ENCODE results near the gene MUC5AC.

The MUC5AC gene

DNA sequence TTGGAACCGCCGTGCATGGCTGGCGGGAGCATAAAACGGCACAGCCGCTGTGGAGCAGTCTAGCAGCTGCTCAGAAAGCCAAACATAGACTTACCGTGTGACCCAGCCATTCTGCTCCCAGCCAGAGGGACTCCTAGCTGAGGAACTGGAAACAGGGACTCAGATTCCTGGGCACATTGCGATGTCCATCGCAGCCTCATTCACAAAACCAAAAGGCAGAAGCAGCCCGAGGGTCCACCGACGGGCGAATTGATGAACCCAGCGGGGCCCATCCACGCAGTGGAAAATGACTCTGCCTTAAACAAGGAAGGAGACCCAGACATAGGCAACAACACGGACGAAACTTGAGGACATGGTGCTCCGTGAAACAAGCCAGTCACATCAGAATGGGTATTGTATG lies 59.4 kb downstream of the MUC5AC start:
- DNase-seq = no peak

- DNase-seq = no peak
Measured at GRCh38 chr11:1218256-1218787, 60.6 kb downstream of the MUC5AC start.

DNA sequence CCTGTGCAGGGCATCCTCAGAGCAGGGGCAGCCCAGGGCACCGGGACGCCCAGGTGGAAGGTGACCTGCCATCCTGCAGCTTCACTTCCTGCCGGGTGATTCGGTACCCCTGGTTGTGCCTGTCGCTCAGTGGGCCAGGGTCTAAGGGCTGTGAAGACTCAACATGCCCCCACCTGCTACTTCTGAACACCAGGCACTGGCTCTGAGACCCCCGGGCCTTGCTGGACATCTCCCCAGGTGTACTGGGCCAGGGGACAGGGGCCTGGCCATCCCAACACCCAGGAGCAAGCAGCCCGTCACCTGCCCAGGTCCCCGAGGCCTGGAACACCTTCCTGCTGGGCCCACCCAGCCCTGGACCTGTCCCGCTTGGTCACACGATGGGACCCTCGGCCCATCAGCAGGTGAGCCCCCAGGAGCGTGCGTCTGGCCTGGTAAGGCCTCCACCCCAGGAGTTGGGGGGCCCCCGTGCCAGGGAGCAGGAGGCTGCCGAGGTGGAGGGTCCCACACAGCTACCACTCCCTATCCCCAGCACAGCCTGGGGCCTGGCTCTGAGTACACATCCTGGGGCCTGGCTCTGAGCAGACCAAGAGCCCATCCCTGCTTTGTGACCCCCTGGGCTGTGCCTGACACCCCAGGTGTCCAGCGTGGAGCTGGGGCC lies 61.2 kb downstream of the MUC5AC start:
- no peak for DNase-seq

- no peak for DNase-seq
Measured at GRCh38 chr11:1219446-1219833, 61.7 kb downstream of the MUC5AC start.

DNA sequence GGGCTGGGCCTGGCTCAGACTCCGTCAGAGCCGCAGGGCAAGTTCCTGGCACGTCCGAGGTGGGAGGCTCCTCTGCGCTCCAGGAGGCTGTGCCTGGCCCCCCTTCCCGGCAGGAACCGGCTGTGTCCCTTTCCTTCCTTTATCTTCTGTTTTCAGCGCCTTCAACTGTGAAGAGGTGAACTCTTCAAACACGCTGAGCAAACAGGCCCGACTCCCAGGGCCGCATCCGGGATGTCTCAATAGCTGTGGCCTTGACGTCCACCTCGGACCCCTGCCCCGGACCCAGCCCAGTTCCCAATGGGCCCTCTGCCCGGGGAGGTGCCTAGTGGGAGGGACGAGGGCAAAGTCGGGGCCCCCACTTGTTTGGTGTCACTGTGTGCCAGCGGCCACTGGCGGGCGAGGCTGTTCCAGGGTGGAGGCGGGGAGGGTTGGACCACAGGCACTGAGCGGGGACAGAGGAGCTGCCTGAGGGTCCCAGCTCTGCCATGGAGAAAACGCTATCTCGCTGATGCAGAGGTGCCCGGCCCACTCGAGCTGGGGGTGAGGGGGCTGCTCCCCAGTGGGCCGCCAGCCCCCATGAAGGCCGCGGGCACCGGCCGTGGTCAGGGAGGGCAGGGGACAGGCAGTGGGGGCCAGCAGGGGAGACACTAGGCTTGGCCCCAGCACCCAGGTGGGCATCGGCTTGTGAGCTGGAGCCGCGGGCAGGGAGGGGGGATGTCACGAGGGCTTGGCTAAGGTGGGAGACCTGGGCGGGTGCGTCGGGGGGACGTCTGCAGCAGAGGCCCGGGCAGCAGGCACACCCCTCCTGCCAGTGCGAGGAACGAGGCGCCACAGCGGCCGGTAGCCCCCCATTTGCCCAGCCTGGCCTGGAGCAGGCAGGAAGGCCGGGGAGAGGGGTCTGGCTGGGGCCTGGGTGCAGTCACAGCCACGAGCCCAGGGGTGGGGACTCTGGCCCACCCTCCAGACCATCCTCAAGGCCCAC lies 62.4 kb downstream of the MUC5AC start:
- DNase-seq = no peak

- no peak for DNase-seq
Measured at GRCh38 chr11:1220941-1221721, 63.4 kb downstream of the MUC5AC start.

GRCh38 chr11:1221848-1222311 lies 64.1 kb downstream of the MUC5AC start:
- DNase-seq = no peak

GRCh38 chr11:1222491-1223345 lies 65.0 kb downstream of the MUC5AC start, which contains the start of gene MUC5B:
MUC5B (plus strand) TSS chr11:1223066; CDS start chr11:1223124, 58 bp downstream.
- no peak for DNase-seq

GRCh38 chr11:1223346-1224110 lies 65.8 kb downstream of the MUC5AC start:
- DNase-seq = no peak

- DNase-seq = no peak
Measured at GRCh38 chr11:1224111-1224490, 66.3 kb downstream of the MUC5AC start.

DNA sequence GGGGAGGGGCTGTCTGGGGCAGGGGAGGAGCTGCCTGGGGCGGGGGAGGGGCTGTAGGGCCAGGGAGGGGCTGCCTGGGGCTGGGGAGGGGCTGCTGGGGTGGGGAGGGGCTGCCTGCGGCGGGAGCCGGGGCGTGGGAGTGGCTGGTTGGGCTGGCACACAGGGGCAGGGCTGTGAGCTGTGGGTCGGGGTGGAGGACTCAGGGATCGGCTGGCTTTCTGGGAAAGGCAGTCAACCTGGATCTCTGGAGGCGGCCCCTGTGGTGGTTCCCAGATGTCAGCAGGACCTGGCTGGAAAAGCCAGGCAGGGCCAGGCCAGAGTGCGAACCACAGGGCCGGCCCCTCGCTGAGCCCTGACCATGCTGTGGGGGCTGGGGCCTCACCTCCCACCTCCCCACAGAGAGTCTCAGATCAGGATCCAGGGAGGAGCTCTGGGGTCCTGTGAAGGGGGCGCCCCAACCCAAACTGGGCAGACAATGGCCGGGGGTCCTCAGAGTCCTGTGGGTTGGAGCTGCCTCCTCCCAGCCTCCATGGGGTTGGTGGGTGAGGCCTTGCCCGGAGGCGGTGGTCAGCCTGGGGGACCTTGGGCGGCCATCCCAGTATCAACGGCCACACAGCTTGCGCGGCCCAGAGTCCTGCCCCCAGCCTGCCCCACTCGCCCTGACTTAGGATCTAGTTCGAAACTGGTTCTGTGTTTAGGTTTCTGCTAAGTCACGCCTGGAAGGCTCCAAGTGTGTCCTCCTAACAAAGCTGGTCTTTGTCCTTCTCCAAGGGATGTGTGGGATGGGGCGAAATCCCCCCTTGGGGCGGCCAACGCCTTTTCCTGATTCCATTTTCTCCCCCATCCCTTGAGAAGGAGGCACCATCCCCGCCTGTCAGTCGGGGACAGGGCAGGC lies 67.0 kb downstream of the MUC5AC start:
- DNase-seq = no peak

- no peak for DNase-seq
Measured at GRCh38 chr11:1225386-1226225, 67.9 kb downstream of the MUC5AC start.

GRCh38 chr11:1226226-1226985 lies 68.7 kb downstream of the MUC5AC start:
- no peak for DNase-seq

DNA sequence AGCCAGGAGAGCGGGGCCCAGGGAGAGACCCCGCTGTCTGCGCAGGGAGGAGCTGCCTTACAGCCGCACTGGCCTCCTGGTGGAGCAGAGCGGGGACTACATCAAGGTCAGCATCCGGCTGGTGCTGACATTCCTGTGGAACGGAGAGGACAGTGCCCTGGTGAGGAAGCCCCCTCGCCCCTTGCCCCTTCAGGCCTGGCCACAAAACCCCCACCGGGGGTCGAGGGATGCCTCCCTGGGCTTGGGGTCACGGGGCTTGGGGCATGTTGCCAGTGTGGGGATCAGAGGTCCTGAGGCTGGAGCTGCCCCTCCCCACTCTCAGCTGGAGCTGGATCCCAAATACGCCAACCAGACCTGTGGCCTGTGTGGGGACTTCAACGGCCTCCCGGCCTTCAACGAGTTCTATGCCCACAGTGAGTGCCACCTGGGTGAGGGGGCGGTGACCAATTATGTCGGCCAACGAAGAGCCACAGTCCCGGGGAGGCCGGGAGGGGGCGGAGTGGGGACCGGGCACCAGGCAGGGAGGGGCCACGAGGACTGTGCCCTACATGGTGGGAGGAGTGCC lies 69.3 kb downstream of the MUC5AC start:
- peak; percentile 33 for DNase-seq

DNA sequence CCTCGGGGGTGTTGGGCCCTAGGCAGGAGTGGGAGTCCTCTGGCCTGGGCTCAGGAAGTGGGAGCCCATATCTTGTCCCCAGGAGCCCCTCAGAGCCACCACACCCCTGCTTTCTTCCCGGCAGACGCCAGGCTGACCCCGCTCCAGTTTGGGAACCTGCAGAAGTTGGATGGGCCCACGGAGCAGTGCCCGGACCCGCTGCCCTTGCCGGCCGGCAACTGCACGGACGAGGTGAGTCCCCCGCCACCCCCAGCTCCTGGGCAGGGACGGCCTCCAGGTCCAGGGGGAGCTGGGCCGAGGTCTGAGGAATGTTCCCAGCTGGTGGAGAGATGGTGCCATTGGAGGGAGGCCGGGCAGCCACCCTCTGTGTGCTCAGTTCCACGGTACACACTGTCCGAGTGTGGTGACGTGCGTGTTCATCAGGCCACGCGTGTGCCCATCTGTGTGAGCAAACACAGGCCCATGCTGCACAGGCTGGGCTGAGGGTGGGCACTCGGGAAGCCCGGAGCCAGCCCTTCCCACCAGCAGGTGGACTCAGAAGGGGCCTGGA lies 69.9 kb downstream of the MUC5AC start:
- DNase-seq = no peak

DNA sequence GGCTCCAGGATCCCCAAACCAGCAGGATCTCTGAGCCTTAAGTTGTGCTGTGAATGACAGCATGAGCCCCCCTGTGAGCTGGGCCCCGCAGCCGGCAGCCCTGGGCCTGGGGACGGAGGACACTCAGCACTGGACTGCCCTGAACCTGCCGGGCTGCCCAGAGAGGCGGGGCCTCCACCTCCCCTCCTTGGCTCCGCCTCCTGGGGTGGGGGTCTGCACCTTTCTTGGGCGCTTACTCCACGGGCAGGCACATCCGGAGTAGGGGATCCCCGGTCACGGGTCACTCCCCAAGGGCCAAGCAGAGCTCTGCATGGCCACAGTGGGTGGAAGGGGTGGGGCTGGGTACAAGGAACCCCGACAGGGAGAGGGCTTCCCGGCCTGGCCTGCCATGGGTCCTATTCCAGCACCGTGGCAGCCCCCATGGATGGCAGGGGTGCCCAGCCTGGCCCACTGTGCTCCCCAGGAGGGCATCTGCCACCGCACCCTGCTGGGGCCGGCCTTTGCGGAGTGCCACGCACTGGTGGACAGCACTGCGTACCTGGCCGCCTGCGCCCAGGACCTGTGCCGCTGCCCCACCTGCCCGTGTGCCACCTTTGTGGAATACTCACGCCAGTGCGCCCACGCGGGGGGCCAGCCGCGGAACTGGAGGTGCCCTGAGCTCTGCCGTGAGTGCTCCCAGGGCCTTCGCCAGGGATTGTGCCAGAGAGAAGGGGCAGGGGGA lies 70.5 kb downstream of the MUC5AC start:
- DNase-seq = no peak

DNA sequence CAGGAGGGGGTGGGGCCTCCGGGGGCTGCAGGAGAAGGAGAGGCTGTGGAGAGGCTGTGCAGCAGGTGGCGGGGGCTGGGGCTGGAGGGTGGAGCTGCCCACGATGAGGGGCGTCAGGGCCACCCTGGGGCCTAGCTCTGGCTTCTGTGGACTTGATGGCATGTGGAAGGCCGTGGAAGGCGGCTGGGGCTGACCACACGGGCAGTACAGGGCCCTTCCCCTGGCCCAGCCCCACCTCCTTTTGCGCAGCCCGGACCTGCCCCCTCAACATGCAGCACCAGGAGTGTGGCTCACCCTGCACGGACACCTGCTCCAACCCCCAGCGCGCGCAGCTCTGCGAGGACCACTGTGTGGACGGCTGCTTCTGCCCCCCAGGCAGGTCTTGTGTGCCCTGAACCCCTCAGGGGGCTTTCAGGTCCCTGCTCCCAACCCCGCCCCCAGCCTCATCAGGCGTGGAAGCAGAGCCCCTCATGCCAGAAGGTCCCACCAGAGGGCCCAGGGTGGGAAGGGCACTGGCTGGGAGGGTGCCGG lies 71.2 kb downstream of the MUC5AC start:
- DNase-seq = no peak
